Heart left ventricle (tissue), 13 donors: Measurements from ENCODE around the gene CXADR.

Source experiments
- POLR2A ChIP-seq, 2 donors: fragments of 450-650 bp; IDR thresholded peaks; one replicate each; pipeline ENCODE4 v1.6.1; 2017; ENCODE audit warnings: antibody characterized with exemption in 2 of 2, mild to moderate bottlenecking in 2 of 2, moderate library complexity in 2 of 2
- TF ChIP-seq, protein P1 (sequence below), 12 donors: fragments of 200-600 bp; sonication (generic) in 4 of 12; IDR thresholded peaks; one replicate each; pipeline versions ENCODE4 v1.5.0 to v1.8.0; 2018 to 2022; ENCODE audit warnings: antibody characterized with exemption in 12 of 12, mild to moderate bottlenecking in 5 of 12
- donor health status: ischemic (EF 13 %, LVEDD 7.1; RV severe dilation, severe dysfunction).
- donor health status: DM: no; HTN: yes; CAD: no.
- donor health status: DM: no; HTN: no; CAD: no.
- donor health status: ischemic (EF 25% LVEDD 6.9; RV normal size, moderate dysfunction).
- donor health status: ischemic (EF 25% LVEDD 5.7; RV mildly dilated, moderate dysfunction).
- donor health status: ischemic (EF 35%, LVEDD 5.7; RV mildly dilated, moderate dysfunction).
- donor health status: nonischemic (EF 11% LVEDD 7.7; RV severe dilation, severe dysfunction).
- donor health status: DM: yes; HTN: yes; CAD: no.
- donor health status: PGD.
- donor health status: ischemic (EF 29% LVEDD 5.4; RV normal size, mild dysfunction).
- donor health status: nonischemic (EF 23%, LVEDD 6.1; RV moderate dilation, normal function).

DNA sequence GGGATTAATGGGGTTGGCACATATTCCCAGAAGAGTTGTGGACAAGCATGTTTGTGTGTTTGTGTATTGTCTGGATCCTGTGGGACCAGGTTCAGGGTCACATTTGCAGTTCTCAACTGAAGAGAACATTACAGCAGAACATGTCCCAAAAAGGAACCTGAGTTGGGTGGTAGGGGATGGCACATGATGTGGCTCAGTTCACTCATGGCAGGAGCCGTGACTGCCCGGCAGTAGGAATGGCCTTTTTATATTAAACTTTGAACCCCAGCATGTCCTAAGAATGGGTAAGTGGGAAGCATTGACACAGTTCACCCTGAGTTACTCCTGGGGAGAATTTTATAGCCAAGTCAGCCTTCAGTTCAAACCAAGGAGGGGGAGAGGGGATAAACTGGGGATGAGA is 41.3 kb downstream of the CXADR start:
- TF ChIP-seq POLR2A (IDR thresholded peaks at IDR 0.05), result no peak
- TF ChIP-seq, protein P1, sequence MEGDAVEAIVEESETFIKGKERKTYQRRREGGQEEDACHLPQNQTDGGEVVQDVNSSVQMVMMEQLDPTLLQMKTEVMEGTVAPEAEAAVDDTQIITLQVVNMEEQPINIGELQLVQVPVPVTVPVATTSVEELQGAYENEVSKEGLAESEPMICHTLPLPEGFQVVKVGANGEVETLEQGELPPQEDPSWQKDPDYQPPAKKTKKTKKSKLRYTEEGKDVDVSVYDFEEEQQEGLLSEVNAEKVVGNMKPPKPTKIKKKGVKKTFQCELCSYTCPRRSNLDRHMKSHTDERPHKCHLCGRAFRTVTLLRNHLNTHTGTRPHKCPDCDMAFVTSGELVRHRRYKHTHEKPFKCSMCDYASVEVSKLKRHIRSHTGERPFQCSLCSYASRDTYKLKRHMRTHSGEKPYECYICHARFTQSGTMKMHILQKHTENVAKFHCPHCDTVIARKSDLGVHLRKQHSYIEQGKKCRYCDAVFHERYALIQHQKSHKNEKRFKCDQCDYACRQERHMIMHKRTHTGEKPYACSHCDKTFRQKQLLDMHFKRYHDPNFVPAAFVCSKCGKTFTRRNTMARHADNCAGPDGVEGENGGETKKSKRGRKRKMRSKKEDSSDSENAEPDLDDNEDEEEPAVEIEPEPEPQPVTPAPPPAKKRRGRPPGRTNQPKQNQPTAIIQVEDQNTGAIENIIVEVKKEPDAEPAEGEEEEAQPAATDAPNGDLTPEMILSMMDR (IDR thresholded peaks at IDR 0.05), result no peak
